CD4-positive, alpha-beta T cell treated with Interleukin-6 at 100 ng/mL for 8 hours (primary cell): ENCODE results near the gene CNMD.

Source experiments
- DNase-seq: peaks from one replicate; pipeline ENCODE4 v3.0.0-alpha.2; 2020; ENCODE audit warnings: mixed read lengths, low spot score

The CNMD gene

DNA sequence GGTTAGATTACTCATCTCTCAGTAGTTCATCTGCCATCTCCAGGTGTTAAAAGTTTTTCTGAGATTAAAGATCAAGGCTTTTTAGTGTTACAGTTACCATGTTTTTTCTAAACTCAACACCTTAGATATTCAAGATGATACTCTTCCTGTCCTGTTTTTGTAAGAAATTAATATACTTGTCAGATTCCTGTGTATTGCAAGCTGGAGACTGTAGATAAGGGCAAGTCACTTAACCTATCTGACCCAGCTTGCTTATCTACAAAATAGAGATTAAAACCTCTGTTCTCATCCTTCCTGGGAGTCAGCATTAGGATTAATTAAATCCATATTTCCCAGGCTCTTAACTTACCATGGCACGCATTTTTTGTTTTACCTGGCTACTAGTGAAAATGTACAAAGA is 61.8 kb downstream of the CNMD start:
- no peak for DNase-seq

DNA sequence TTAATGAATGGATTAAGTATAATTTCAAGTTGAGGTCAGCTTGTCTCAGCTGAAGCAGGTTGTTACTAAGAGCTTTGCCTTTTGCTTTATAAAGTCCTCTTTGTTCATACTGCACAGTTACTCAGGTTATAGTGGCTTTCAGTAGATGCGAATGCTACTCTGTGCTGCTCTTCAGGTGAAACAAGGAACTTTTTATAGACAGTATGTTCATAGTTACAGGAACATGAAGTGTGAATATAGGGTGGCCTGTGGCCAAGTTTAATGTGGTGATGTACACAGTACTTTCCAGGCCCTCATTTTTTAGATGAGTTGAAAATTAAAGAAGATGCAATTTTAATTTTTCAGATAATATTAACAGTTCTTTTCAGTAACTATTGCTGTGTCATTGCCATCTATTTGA is 66.2 kb downstream of the CNMD start:
- DNase-seq = no peak

DNA sequence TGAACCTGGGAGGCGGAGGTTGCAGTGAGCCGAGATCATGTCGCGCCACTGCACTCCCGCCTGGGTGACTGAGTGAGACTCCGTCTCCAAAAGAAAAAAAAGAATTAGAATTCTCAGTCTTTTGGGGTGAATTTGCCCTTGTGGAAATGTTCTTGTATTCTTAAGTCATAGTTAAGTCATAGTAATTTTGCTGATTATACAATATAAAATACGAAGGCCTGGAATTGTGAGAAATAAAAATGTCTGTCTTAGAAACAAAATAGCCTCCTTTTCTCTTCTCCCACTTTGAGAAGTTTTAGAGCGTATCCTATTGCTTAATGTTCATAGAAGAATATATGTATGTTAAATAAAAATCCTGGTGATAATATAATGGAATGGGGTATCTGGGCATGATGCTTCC is 68.9 kb downstream of the CNMD start:
- no peak for DNase-seq

DNA sequence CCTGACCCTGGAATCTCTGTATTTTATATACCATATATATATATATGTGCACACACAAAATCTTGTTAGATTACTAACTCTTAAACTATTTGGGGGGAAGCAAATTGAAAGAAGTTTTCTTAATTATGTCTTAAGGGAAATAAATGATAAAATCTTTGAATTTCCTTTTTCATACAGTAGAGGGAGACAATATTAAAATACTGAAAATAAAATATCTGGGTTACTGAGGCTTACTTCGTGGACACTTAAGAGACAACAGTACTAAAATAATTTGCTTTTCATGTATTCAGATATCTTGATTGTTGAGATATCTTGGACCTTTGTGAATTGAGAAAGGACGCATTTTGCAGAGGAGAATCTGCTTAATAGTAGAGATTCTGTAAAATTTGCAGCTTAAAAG is 69.9 kb downstream of the CNMD start:
- DNase-seq = no peak

DNA sequence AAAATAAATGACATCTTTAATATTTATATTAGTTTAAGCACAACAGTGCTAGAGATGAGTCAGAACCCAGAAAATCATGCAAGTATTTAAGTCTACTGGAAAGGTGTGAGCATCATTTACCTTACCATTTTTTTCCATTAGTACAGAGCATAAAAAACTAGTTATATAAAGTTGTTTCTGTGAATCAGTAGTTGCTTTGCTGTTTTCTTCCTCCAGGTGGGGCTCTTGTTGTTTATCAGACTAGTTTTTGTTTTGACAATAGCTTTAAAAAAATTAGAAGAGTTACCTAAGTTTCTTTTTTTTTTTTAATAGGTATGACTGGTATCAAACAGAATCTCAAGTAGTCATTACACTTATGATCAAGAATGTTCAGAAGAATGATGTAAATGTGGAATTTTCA is 74.3 kb downstream of the CNMD start:
- DNase-seq = no peak

DNA sequence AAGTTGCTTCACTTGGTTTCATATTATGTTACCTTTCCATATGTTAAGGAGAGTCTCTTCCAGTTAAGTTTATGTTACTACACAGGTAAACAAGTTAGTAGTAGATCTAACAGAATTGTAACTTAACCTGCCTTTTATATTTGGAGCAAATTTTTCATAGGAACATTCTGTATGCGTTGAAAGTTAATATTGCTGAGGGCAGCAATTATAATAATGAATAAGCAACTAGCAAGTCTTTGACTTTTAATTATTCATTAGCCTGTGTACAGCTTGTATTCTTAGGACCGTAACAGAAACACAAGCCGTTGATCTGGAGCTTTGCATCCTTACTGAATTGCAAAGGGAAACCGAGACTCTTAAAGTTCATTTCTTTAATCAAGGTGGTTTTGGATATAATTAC is 75.3 kb downstream of the CNMD start:
- no peak for DNase-seq

DNA sequence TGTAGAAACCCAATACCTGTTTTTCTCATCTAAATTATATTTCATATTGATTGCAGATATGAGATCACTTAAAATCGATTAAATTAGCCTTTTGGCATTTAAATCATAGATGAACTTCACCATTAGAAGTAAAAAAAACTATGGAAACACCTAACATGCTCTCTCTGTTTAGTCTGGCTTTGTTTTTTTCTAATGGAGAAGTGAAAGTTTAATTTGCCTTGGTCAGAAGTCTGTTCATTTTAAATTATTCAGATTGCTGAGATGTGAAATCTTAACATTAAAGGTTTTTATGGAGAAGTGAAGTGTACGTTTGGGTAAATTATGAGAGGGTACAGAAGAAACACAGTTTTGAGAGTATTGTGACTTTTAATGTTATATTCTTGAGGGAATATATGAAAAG is 80.3 kb downstream of the CNMD start:
- DNase-seq = no peak
